IMR-90 (cell line): ENCODE data around the gene CRTC1. TPM values are rescaled to one million over a fixed set of nuclear protein-coding genes. Genes with fewer than 3 reads are reported as not detected.

ENCODE experiments used
- ATAC-seq: fragments of 200-7000 bp; cut with Tn5 transposase; 2 replicates; pipeline ENCODE4 v1.9.1; 2020; ENCODE audit warnings: low read depth, mild to moderate bottlenecking, moderate library complexity
- BruUV-seq: library from RNA; stranded (reverse); fragments of 400-500 nt; replicated peaks from 2 replicates; lab custom pipeline; 2021; lab: Mats Ljungman, UMichigan
- CTCF ChIA-PET: fragments of 300-600 bp; formaldehyde crosslinking; extraction: SDS; loops from one replicate; lab custom pipeline; 2021; ENCODE audit warnings: antibody characterized with exemption; lab: Yijun Ruan, JAX
- POLR2A ChIA-PET: fragments of 300-600 bp; sonication (Branson Sonifier 250); formaldehyde crosslinking; loops from one replicate; lab custom pipeline; 2022; ENCODE audit warnings: antibody characterized with exemption; ENCODE audit not compliant: unreplicated experiment; lab: Charles Lee
- DNase-seq: peaks from one replicate; pipeline ENCODE4 v3.0.0; 2013
- H2AFZ ChIP-seq: replicated peaks from 2 replicates; pipeline ENCODE3; 2013; ENCODE audit warnings: low read length, mild to moderate bottlenecking; ENCODE audit not compliant: poor library complexity
- H2AK5ac ChIP-seq: 2 replicates; pipeline ENCODE4 v1.6.1; 2013; ENCODE audit warnings: low read depth, low read length, inconsistent platforms
- H2AK9ac ChIP-seq: replicated peaks from 2 replicates; pipeline ENCODE3; 2013; ENCODE audit warnings: mild to moderate bottlenecking, low read depth, low read length, moderate library complexity; ENCODE audit not compliant: poor library complexity
- H2BK120ac ChIP-seq: 2 replicates; pipeline ENCODE4 v1.6.1; 2013; ENCODE audit warnings: low read depth, low read length, inconsistent platforms
- H2BK15ac ChIP-seq: 3 replicates; pipeline ENCODE4 v1.6.1; 2013; ENCODE audit warnings: low read depth, low read length, inconsistent platforms
- H2BK20ac ChIP-seq: 2 replicates; pipeline ENCODE4 v1.6.1; 2013; ENCODE audit warnings: low read depth, mild to moderate bottlenecking, inconsistent platforms, low read length, moderate library complexity
- H2BK5ac ChIP-seq: 2 replicates; pipeline ENCODE4 v1.6.1; 2013; ENCODE audit warnings: mild to moderate bottlenecking, low read depth, low read length, inconsistent platforms; ENCODE audit not compliant: poor library complexity, severe bottlenecking
- H3K14ac ChIP-seq: replicated peaks from 2 replicates; pipeline ENCODE4 v1.6.1; 2013; ENCODE audit warnings: low read depth, low read length, inconsistent platforms
- H3K18ac ChIP-seq: 2 replicates; pipeline ENCODE4 v1.6.1; 2013; ENCODE audit warnings: low read depth, low read length, control low read depth
- H3K23ac ChIP-seq: 2 replicates; pipeline ENCODE4 v1.6.1; 2013; ENCODE audit warnings: low read depth, low read length, inconsistent platforms
- H3K27ac ChIP-seq: 2 replicates; pipeline ENCODE4 v1.5.1; 2013; ENCODE audit warnings: mild to moderate bottlenecking, control low read depth, low read length; ENCODE audit not compliant: insufficient read depth
- H3K27me3 ChIP-seq: 2 replicates; pipeline ENCODE4 v1.6.1; 2013; ENCODE audit warnings: low read length; ENCODE audit not compliant: control insufficient read depth, insufficient read depth
- H3K36me3 ChIP-seq: 2 replicates; pipeline ENCODE4 v1.6.1; 2013; ENCODE audit warnings: low read length, mixed read lengths; ENCODE audit not compliant: control insufficient read depth, insufficient read depth
- H3K4ac ChIP-seq: 2 replicates; pipeline ENCODE4 v1.6.1; 2013; ENCODE audit warnings: low read depth, low read length, inconsistent platforms
- H3K4me1 ChIP-seq: 2 replicates; pipeline ENCODE4 v1.6.1; 2013; ENCODE audit warnings: low read length, mixed read lengths; ENCODE audit not compliant: control insufficient read depth, insufficient read depth
- H3K4me2 ChIP-seq: 2 replicates; pipeline ENCODE4 v1.6.1; 2013; ENCODE audit warnings: low read depth, mild to moderate bottlenecking, control low read depth, low read length, moderate library complexity
- H3K4me3 ChIP-seq: 2 replicates; pipeline ENCODE4 v1.5.1; 2013; ENCODE audit warnings: low read depth, mild to moderate bottlenecking, control low read depth, low read length, moderate library complexity; ENCODE audit not compliant: insufficient read depth
- H3K56ac ChIP-seq: 2 replicates; pipeline ENCODE4 v1.6.1; 2013; ENCODE audit warnings: low read length, inconsistent platforms; ENCODE audit not compliant: insufficient read depth; ENCODE audit errors: extremely low read depth
- H3K79me1 ChIP-seq, 2 experiments: 2 replicates each; pipeline ENCODE4 v1.6.1; 2013; ENCODE audit warnings: low read length in 2 of 2, inconsistent platforms in 1 of 2, low read depth in 1 of 2
- H3K9ac ChIP-seq: 2 replicates; pipeline ENCODE4 v1.6.1; 2013; ENCODE audit warnings: low read depth, low read length, control low read depth
- H3K9me1 ChIP-seq: 2 replicates; pipeline ENCODE4 v1.6.1; 2013; ENCODE audit warnings: low read length, inconsistent platforms; ENCODE audit not compliant: insufficient read depth
- H3K9me3 ChIP-seq: 2 replicates; pipeline ENCODE4 v1.6.1; 2013; ENCODE audit warnings: low read length; ENCODE audit not compliant: control insufficient read depth, insufficient read depth
- H4K20me1 ChIP-seq: 2 replicates; pipeline ENCODE4 v1.6.1; 2013; ENCODE audit warnings: low read length, inconsistent platforms; ENCODE audit not compliant: insufficient read depth
- H4K5ac ChIP-seq: 2 replicates; pipeline ENCODE4 v1.6.1; 2013; ENCODE audit warnings: mild to moderate bottlenecking, low read depth, low read length, control low read depth
- H4K8ac ChIP-seq, 2 experiments: 2 replicates each; pipeline ENCODE4 v1.6.1; 2013; ENCODE audit warnings: low read depth in 2 of 2, low read length in 2 of 2, control low read depth in 1 of 2, inconsistent platforms in 1 of 2
- H4K91ac ChIP-seq: 2 replicates; pipeline ENCODE4 v1.6.1; 2013; ENCODE audit warnings: low read depth, low read length, inconsistent platforms; ENCODE audit not compliant: insufficient read depth
- MAFK ChIP-seq: IDR thresholded peaks from 2 replicates; pipeline ENCODE4 v1.6.1; 2012; ENCODE audit warnings: low read depth, low read length, improper control_type of control experiment
- NFE2L2 ChIP-seq: fragments of 150-350 bp; IDR thresholded peaks from 2 replicates; pipeline ENCODE4 v1.6.1; 2016; ENCODE audit warnings: low read depth, mild to moderate bottlenecking, low read length
- WGBS, 2 experiments: methylation state at CpG; one replicate each; pipeline versions ENCODE4 v1.1.5 to v1.1.7; 2013; ENCODE audit warnings: missing lambda C conversion rate in 2 of 2; ENCODE audit not compliant: insufficient read length in 1 of 2; ENCODE audit errors: extremely low coverage in 2 of 2; 5-methylcytosine and 5-hydroxymethylcytosine counted together
- dilution Hi-C: fragments of 300-500 bp; cut with HindIII; formaldehyde crosslinking; loops from one replicate; pipeline ENCODE4 v1.14.3; 2018; ENCODE audit warnings: low sequenced_read_pairs; ENCODE audit not compliant: unreplicated experiment
- in situ Hi-C: fragments of 300-500 bp; cut with MboI; formaldehyde crosslinking; loops from 3 replicates; pipeline ENCODE4 v1.14.3; 2019; ENCODE audit warnings: low sequenced_read_pairs, inconsistent platforms, mixed read lengths
- intact Hi-C: fragments of 100-400 bp; cut with micrococcal nuclease; formaldehyde crosslinking; loops from 2 replicates; pipeline ENCODE4 v1.10.0; 2022
- polyA plus RNA-seq, 3 experiments: library from polyadenylated mRNA; depleted of rRNA; stranded (reverse); fragments of >200 nt; gene quantifications; 2 replicates each; pipeline ENCODE4 v1.2.3, GENCODE V29; 2012; ENCODE audit warnings: low replicate concordance in 1 of 3
- total RNA-seq: library from RNA; depleted of rRNA; stranded (reverse); fragments of >200 nt; gene quantifications from 2 replicates; pipeline ENCODE4 v1.2.3, GENCODE V29; 2012

CRTC1 gene
- total and polyA plus RNA-seq, 2 of the 4 experiments (the other 2 are of a cell fraction), result 0.18 to 5.7 TPM

- H2AK5ac ChIP-seq, result no peak overlapping the region
- DNase-seq (no peak), ATAC-seq (no peak)
- no peak overlapping the region for H2BK15ac ChIP-seq
- no peak overlapping the region for H3K18ac ChIP-seq
- no peak overlapping the region for H3K56ac ChIP-seq
- H3K27ac ChIP-seq, result no peak overlapping the region
- in situ Hi-C loops (no loop called here), intact Hi-C loops (no loop called here), dilution Hi-C loops (no loop called here)
- peaks cover 5 to 12% of the 10 kb centered on the region in 2 experiments; a peak in 2 of 4 replicates for H3K79me1 ChIP-seq
- no peak overlapping the region for H2BK20ac ChIP-seq
- H4K91ac ChIP-seq, result no peak overlapping the region
- H3K14ac ChIP-seq, result no peak overlapping the region
- 98% methylated on average over 37 of the region's 38 CpGs; no CpG with 5 or more reads in 1 of the 2 experiments for WGBS, 2 experiments
- peaks cover 14% of the 10 kb centered on the region for H3K4me1 ChIP-seq
- BruUV-seq, result no TSS peak
- H3K23ac ChIP-seq, result no peak overlapping the region
- H3K36me3 ChIP-seq, result peaks cover 26% of the 10 kb centered on the region
- peaks cover 3% of the 10 kb centered on the region; the same call in 1 of the 2 replicates for H3K9me1 ChIP-seq
- H4K5ac ChIP-seq, result no peak overlapping the region
- H2AFZ ChIP-seq, result no peak overlapping the region
- no peak overlapping the region for H2BK120ac ChIP-seq
- no peak overlapping the region for H2BK5ac ChIP-seq
- ChIA-PET CTCF (no interaction called here), POLR2A (no interaction called here)
- H3K4me2 ChIP-seq, result no peak overlapping the region
- H4K8ac ChIP-seq, result no peak overlapping the region
- TF ChIP-seq NFE2L2 (no peak), MAFK (no peak)
- no peaks in the 10 kb centered on the region for H3K27me3 ChIP-seq
- no peak overlapping the region for H2AK9ac ChIP-seq
- peaks cover 5% of the 10 kb centered on the region; the same call in 1 of the 2 replicates for H4K20me1 ChIP-seq
- no peaks in the 10 kb centered on the region for H3K9me3 ChIP-seq
- no peak overlapping the region for H3K4me3 ChIP-seq
- H3K4ac ChIP-seq, result no peak overlapping the region
- H3K9ac ChIP-seq, result no peak overlapping the region
Measured at GRCh38 chr19:18668252-18668631, 15.2 kb upstream of the CRTC1 start.
